Thyroid gland (tissue), 4 donors: ENCODE results near the gene KAZN. TPM values are rescaled to one million over a fixed set of nuclear protein-coding genes. Genes with fewer than 3 reads are reported as not detected.

Source experiments
- DNase-seq, 2 donors: peaks; one replicate each; pipeline ENCODE4 v3.0.0-alpha.2; 2019
- H3K27ac ChIP-seq, 3 donors: fragments of 200-600 bp; sonication (generic); 1 replicate in 2 of 3; 2 replicates in 1 of 3; pipeline ENCODE4 v1.5.1; 2016 to 2019; ENCODE audit warnings: mild to moderate bottlenecking in 1 of 3, moderate library complexity in 1 of 3
- H3K27me3 ChIP-seq: fragments of 200-600 bp; sonication (generic); one replicate; pipeline ENCODE4 v1.5.1; 2019
- H3K36me3 ChIP-seq, 2 donors: fragments of 200-600 bp; sonication (generic); one replicate each; pipeline ENCODE4 v1.5.1; 2016 to 2019
- H3K4me1 ChIP-seq, 2 donors: fragments of 200-600 bp; sonication (generic); one replicate each; pipeline ENCODE4 v1.5.1; 2017 to 2019
- H3K4me3 ChIP-seq, 3 donors: fragments of 200-600 bp; sonication (generic); replicated peaks in 1 of 3; 1 replicate in 2 of 3; 2 replicates in 1 of 3; pipeline ENCODE4 v1.5.1; 2016; ENCODE audit warnings: mild to moderate bottlenecking in 1 of 3
- H3K9me3 ChIP-seq: fragments of 200-600 bp; sonication (generic); one replicate; pipeline ENCODE4 v1.5.1; 2017
- CTCF ChIP-seq, 6 experiments: fragments of 200-600 bp in 3 of 6; fragments of 450-650 bp in 3 of 6; sonication (generic) in 3 of 6; IDR thresholded peaks; one replicate each; pipeline ENCODE4 v1.5.1; 2016 to 2019; ENCODE audit warnings: antibody characterized with exemption in 6 of 6, mild to moderate bottlenecking in 2 of 6, inconsistent platforms in 1 of 6, moderate library complexity in 1 of 6
- POLR2A ChIP-seq, 2 donors: fragments of 450-650 bp; IDR thresholded peaks; one replicate each; pipeline ENCODE4 v1.6.1; 2017; ENCODE audit warnings: antibody characterized with exemption in 2 of 2, mild to moderate bottlenecking in 2 of 2, moderate library complexity in 1 of 2
- WGBS, 2 donors: methylation state at CpG; one replicate each; pipeline ENCODE4 v1.1.5; 2017; 5-methylcytosine and 5-hydroxymethylcytosine counted together
- intact Hi-C: fragments of 100-400 bp; cut with DNase I; formaldehyde crosslinking; loops from one replicate; pipeline ENCODE4 v1.15.1; 2023
- total RNA-seq, 4 donors: library from RNA; depleted of rRNA; stranded (reverse); fragments of >200 nt; gene quantifications; one replicate each; pipeline ENCODE4 v1.2.3, GENCODE V29; 2016

Gene KAZN
- total RNA-seq, 4 donors from 2014 or later, result 14.8 to 28.6 (median 18.2) TPM

- DNase-seq, result no peak
- intact Hi-C loops, result no loop called here
- H3K9me3 ChIP-seq, result no peaks in the 10 kb centered on the region
- TF ChIP-seq POLR2A (IDR thresholded peaks at IDR 0.05) (no peak), CTCF (IDR thresholded peaks at IDR 0.05) (no peak)
- H3K27ac ChIP-seq, result no peak overlapping the region
- no peaks in the 10 kb centered on the region for H3K36me3 ChIP-seq
- no peaks in the 10 kb centered on the region for H3K27me3 ChIP-seq
- H3K4me3 ChIP-seq, result no peak overlapping the region
- 81 to 85% methylated on average over 1 of the region's 1 CpG for WGBS, 2 donors
- H3K4me1 ChIP-seq, result no peaks in the 10 kb centered on the region
These were observed 188.2 kb downstream of the KAZN start for GRCh38 chr1:14786681-14787080.

- intact Hi-C loops, result no loop called here
- WGBS, 2 donors, result 83 to 89% methylated on average over 9 to 10 of the region's 10 CpGs
- Histone ChIP-seq H3K4me1 (no peaks in the 10 kb centered on the region), H3K27me3 (no peaks in the 10 kb centered on the region), H3K27ac (no peak overlapping the region), H3K36me3 (no peaks in the 10 kb centered on the region), H3K9me3 (no peaks in the 10 kb centered on the region), H3K4me3 (no peak overlapping the region)
- TF ChIP-seq CTCF (IDR thresholded peaks at IDR 0.05), result no peak
- no peak for TF ChIP-seq POLR2A (IDR thresholded peaks at IDR 0.05)
- DNase-seq, result no peak
These were observed 189.1 kb downstream of the KAZN start for GRCh38 chr1:14787604-14788003.

GRCh38 chr1:14788080-14788479 lies 189.6 kb downstream of the KAZN start:
- intact Hi-C loops, result no loop called here
- TF ChIP-seq CTCF (IDR thresholded peaks at IDR 0.05), result no peak
- no peak for TF ChIP-seq POLR2A (IDR thresholded peaks at IDR 0.05)

GRCh38 chr1:14790982-14791381 lies 192.5 kb downstream of the KAZN start:
- no peak for TF ChIP-seq CTCF (IDR thresholded peaks at IDR 0.05)
- no peak for TF ChIP-seq POLR2A (IDR thresholded peaks at IDR 0.05)
- no peaks in the 10 kb centered on the region for H3K27me3 ChIP-seq
- 85 to 88% methylated on average over 7 of the region's 7 CpGs for WGBS, 2 donors
- H3K36me3 ChIP-seq, result no peaks in the 10 kb centered on the region
- H3K4me1 ChIP-seq, result no peaks in the 10 kb centered on the region
- intact Hi-C loops, result no loop called here
- no peak overlapping the region for H3K4me3 ChIP-seq
- H3K27ac ChIP-seq, result no peak overlapping the region
- DNase-seq, result no peak
- no peaks in the 10 kb centered on the region for H3K9me3 ChIP-seq

More at GRCh38 chr1:14788080-14788479, 189.6 kb downstream of the KAZN start:
- Histone ChIP-seq H3K4me1 (no peaks in the 10 kb centered on the region), H3K36me3 (no peaks in the 10 kb centered on the region), H3K27ac (no peak overlapping the region), H3K27me3 (no peaks in the 10 kb centered on the region), H3K9me3 (no peaks in the 10 kb centered on the region), H3K4me3 (no peak overlapping the region)
- 82 to 93% methylated on average over 7 of the region's 7 CpGs for WGBS, 2 donors
- no peak for DNase-seq

GRCh38 chr1:14791654-14792053 lies 193.2 kb downstream of the KAZN start:
- DNase-seq, result no peak
- no peaks in the 10 kb centered on the region for H3K9me3 ChIP-seq
- H3K36me3 ChIP-seq, result no peaks in the 10 kb centered on the region
- intact Hi-C loops, result no loop called here
- TF ChIP-seq CTCF (IDR thresholded peaks at IDR 0.05) (no peak), POLR2A (IDR thresholded peaks at IDR 0.05) (no peak)
- no peak overlapping the region for H3K4me3 ChIP-seq
- H3K4me1 ChIP-seq, result no peaks in the 10 kb centered on the region
- no peaks in the 10 kb centered on the region for H3K27me3 ChIP-seq
- H3K27ac ChIP-seq, result no peak overlapping the region
- WGBS, 2 donors, result 87 to 93% methylated on average over 11 of the region's 14 CpGs
